A673 (cell line): Measurements from ENCODE around the gene TTC16. TPM values are rescaled to one million over a fixed set of nuclear protein-coding genes. Genes with fewer than 3 reads are reported as not detected.

ENCODE experiments used
- BruUV-seq: library from RNA; stranded (reverse); fragments of 400-500 nt; replicated peaks from 2 replicates; lab custom pipeline; 2021; lab: Mats Ljungman, UMichigan
- CTCF ChIA-PET: fragments of 300-600 bp; sonication (Branson Sonifier 250); formaldehyde crosslinking; loops from one replicate; lab custom pipeline; 2022; ENCODE audit warnings: antibody characterized with exemption; lab: Charles Lee
- POLR2A ChIA-PET: fragments of 300-600 bp; sonication (Branson Sonifier 250); formaldehyde crosslinking; loops from one replicate; lab custom pipeline; 2022; ENCODE audit warnings: antibody characterized with exemption; ENCODE audit not compliant: low non-redundant PET; lab: Charles Lee
- DNase-seq: peaks from one replicate; pipeline ENCODE4 v3.0.0-alpha.2; 2015; ENCODE audit warnings: low spot score
- H3K27ac ChIP-seq: fragments of 200-600 bp; sonication (generic); 2 replicates; pipeline ENCODE4 v1.5.1; 2016; ENCODE audit warnings: mixed run types, low read depth, mild to moderate bottlenecking, mixed read lengths, antibody characterized with exemption, low read length; ENCODE audit not compliant: poor library complexity, severe bottlenecking
- H3K27me3 ChIP-seq: fragments of 200-600 bp; sonication (generic); replicated peaks from 2 replicates; pipeline ENCODE4 v1.6.1; 2017; ENCODE audit warnings: mixed run types, low read depth, mild to moderate bottlenecking, mixed read lengths, antibody characterized with exemption, low read length; ENCODE audit not compliant: insufficient read depth, poor library complexity
- H3K36me3 ChIP-seq: fragments of 200-600 bp; sonication (generic); 2 replicates; pipeline ENCODE4 v1.6.1; 2016; ENCODE audit warnings: mixed run types, mild to moderate bottlenecking, mixed read lengths, antibody characterized with exemption, low read length; ENCODE audit not compliant: insufficient read depth, poor library complexity, severe bottlenecking
- H3K4me1 ChIP-seq: fragments of 200-600 bp; sonication (generic); 2 replicates; pipeline ENCODE4 v1.6.1; 2017; ENCODE audit warnings: mixed run types, mild to moderate bottlenecking, mixed read lengths, antibody characterized with exemption, low read length; ENCODE audit not compliant: insufficient read depth, poor library complexity, severe bottlenecking
- H3K4me3 ChIP-seq: fragments of 200-600 bp; sonication (generic); 2 replicates; pipeline ENCODE4 v1.5.1; 2016; ENCODE audit warnings: low read depth, mixed run types, mild to moderate bottlenecking, mixed read lengths, low read length; ENCODE audit not compliant: poor library complexity, severe bottlenecking
- H3K9me3 ChIP-seq: fragments of 200-600 bp; sonication (generic); 2 replicates; pipeline ENCODE4 v1.6.1; 2016; ENCODE audit warnings: mixed run types, low read depth, mild to moderate bottlenecking, mixed read lengths, antibody characterized with exemption, low read length; ENCODE audit not compliant: poor library complexity, severe bottlenecking
- EZH2 ChIP-seq: fragments of 200-600 bp; sonication (generic); IDR thresholded peaks from 2 replicates; pipeline ENCODE4 v1.6.1; 2017; ENCODE audit warnings: borderline replicate concordance, low read depth, mild to moderate bottlenecking, mixed read lengths, antibody characterized with exemption, low read length; ENCODE audit not compliant: poor library complexity, severe bottlenecking
- intact Hi-C: fragments of 100-400 bp; cut with micrococcal nuclease; formaldehyde crosslinking; loops from one replicate; pipeline ENCODE4 v1.10.0; 2022; ENCODE audit not compliant: unreplicated experiment
- total RNA-seq: library from RNA; stranded (reverse); gene quantifications from 2 replicates; pipeline ENCODE4 v1.2.3, GENCODE V29; 2021
- TF ChIP-seq, protein P1 (sequence below): fragments of 300-800, 200-600 bp; sonication (generic); conservative IDR thresholded peaks from 2 replicates; pipeline ENCODE4 v1.5.1; 2017; ENCODE audit warnings: low read depth, mild to moderate bottlenecking, antibody characterized with exemption, low read length, moderate library complexity, mixed read lengths

Gene TTC16
- total RNA-seq, 1 experiment from 2014 or later: not detected

DNA sequence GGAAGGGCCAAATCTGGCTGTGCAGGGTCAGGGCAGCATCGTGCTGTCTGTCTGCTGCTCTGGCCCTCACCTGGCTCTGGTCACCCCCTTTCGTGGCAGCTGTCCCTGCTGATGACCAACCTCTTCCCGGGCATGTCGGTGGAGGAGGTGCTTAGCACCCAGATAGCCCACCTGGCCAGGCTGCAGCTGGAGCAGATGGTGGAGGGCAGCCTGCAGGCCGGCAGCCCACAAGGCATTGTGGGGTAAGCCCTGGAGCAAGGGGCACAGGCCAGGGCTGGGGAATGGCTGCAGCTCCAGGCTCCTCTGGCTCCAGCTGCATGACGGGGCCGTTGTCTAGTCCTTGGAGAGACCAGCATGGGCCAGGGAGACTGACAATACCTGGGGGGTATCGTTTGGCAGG is 11.0 kb downstream of the TTC16 start:
- no peak for DNase-seq
- H3K27ac ChIP-seq: no peak overlapping the region
- no peaks in the 10 kb centered on the region for H3K27me3 ChIP-seq
- no peaks in the 10 kb centered on the region for H3K9me3 ChIP-seq
- ChIA-PET CTCF (no interaction called here), POLR2A (no interaction called here)
- no peaks in the 10 kb centered on the region for H3K36me3 ChIP-seq
- H3K4me3 ChIP-seq: no peak overlapping the region
- BruUV-seq: no TSS peak
- TF ChIP-seq, protein P1, sequence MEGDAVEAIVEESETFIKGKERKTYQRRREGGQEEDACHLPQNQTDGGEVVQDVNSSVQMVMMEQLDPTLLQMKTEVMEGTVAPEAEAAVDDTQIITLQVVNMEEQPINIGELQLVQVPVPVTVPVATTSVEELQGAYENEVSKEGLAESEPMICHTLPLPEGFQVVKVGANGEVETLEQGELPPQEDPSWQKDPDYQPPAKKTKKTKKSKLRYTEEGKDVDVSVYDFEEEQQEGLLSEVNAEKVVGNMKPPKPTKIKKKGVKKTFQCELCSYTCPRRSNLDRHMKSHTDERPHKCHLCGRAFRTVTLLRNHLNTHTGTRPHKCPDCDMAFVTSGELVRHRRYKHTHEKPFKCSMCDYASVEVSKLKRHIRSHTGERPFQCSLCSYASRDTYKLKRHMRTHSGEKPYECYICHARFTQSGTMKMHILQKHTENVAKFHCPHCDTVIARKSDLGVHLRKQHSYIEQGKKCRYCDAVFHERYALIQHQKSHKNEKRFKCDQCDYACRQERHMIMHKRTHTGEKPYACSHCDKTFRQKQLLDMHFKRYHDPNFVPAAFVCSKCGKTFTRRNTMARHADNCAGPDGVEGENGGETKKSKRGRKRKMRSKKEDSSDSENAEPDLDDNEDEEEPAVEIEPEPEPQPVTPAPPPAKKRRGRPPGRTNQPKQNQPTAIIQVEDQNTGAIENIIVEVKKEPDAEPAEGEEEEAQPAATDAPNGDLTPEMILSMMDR: no peak
- intact Hi-C loops: no loop called here
- no peaks in the 10 kb centered on the region for H3K4me1 ChIP-seq

DNA sequence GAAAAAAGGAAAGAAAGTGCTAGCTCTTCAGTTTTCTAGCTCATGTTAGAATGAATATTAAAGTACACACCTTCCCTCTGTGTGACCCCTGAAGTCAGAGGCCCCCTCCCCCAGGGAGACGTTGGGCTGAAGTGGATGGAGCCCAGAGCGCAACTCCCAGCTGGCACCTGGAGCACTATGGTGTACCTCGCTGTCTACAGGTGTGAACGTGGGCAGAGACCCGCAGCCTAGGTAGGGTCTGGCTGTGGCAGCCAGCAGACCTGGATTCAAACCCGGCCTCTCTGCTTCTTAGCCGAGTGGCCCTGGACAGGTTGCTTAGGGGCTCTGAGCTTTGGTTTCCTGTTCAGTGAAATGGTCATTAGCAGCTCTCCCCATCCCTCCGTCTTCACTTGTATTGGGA is 12.9 kb downstream of the TTC16 start:
- ChIA-PET CTCF (interaction anchor here (0.7 kb wide), 1 partner anchor 354 kb away, joined by 3 read pairs; no protein-coding TSS in a partner anchor), POLR2A (no interaction called here)
- BruUV-seq: no TSS peak
- no peak overlapping the region for H3K27ac ChIP-seq
- H3K4me1 ChIP-seq: no peaks in the 10 kb centered on the region
- intact Hi-C loops: no loop called here
- H3K4me3 ChIP-seq: no peak overlapping the region
- DNase-seq: no peak
- no peak for TF ChIP-seq EZH2
- no peaks in the 10 kb centered on the region for H3K27me3 ChIP-seq
- H3K36me3 ChIP-seq: no peaks in the 10 kb centered on the region
- no peaks in the 10 kb centered on the region for H3K9me3 ChIP-seq

DNA sequence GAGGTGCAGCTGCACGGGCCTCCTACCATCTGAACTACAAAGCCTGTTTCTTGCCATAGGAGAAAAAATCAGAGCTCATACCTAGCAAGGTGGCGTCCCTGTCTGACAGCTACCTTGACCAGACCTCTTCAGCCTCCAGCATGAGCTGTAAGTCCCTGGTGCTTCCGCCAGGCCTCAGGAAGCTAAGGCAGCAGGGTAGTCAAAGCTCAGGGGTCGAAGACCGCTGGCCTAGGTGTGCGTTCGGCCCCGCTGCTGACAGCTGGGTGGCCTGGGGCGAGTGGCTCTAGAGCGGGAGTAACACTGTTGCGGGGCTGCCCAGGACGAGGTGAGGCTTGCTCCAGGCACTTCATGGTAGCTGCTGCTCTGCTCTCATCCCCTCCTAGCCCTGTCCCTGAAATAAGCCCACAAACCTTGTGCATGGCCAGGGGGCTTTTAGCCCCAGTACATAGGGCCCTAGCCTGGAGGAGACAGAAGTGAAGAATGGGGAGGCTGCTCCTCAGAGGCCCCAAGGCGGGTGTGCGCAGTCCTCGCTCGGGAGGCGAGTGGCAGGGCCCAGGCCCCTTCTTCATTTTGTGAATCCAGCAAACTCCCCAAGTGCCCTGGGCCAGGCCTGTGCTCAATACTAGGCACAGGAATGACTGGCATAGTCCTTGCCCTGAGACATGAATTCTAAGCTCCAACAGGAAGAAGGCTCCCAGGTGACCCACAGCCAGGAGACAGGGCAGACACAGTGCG is 13.8 kb downstream of the TTC16 start:
- CTCF ChIA-PET: no interaction called here
- H3K27ac ChIP-seq: no peak overlapping the region
- H3K4me1 ChIP-seq: peaks cover 6% of the 10 kb centered on the region
- POLR2A ChIA-PET: no interaction called here
- no peak for TF ChIP-seq EZH2
- TF ChIP-seq, protein P1: no peak
- no peak for DNase-seq
- no peaks in the 10 kb centered on the region for H3K9me3 ChIP-seq
- no peaks in the 10 kb centered on the region for H3K27me3 ChIP-seq
- no peaks in the 10 kb centered on the region for H3K36me3 ChIP-seq
- no TSS peak for BruUV-seq
- no peak overlapping the region for H3K4me3 ChIP-seq
- intact Hi-C loops: no loop called here

DNA sequence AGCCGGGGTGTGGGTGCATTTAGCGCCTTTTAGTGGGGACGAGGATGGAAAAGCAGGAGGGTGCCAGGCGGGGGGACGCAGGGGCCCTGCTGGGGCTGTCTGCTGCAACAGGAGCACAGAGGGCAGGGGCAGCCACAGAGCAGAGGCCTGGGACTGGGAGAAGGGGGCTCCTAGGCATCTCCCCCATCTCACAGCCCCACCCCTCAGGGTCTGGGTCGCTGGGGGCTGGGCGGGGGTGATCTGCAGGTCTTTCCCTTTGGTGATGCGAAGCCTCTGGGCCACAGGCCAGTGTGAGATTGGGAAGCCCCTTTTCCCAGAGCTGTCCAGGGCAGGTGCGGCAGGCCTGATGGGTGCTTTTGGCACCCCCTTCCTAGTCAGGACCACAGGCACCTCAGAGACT is 14.4 kb downstream of the TTC16 start:
- POLR2A ChIA-PET: no interaction called here
- no peaks in the 10 kb centered on the region for H3K27me3 ChIP-seq
- BruUV-seq: no TSS peak
- H3K9me3 ChIP-seq: no peaks in the 10 kb centered on the region
- H3K4me3 ChIP-seq: no peak overlapping the region
- no peak for DNase-seq
- TF ChIP-seq, protein P1: no peak
- TF ChIP-seq EZH2: no peak
- CTCF ChIA-PET: no interaction called here
- H3K4me1 ChIP-seq: peaks cover 6% of the 10 kb centered on the region
- H3K27ac ChIP-seq: no peak overlapping the region
- intact Hi-C loops: no loop called here
- no peaks in the 10 kb centered on the region for H3K36me3 ChIP-seq
